ENCODE measurements around the gene HCN1. TPM values are rescaled to one million over a fixed set of nuclear protein-coding genes. Genes with fewer than 3 reads are reported as not detected.

Gene HCN1
- total and polyA plus RNA-seq, 2 of the 8 experiments (the other 6 are each of a cell fraction or from before 2014, with no cell fraction given), result 1.1 to 6.7 TPM

DNA sequence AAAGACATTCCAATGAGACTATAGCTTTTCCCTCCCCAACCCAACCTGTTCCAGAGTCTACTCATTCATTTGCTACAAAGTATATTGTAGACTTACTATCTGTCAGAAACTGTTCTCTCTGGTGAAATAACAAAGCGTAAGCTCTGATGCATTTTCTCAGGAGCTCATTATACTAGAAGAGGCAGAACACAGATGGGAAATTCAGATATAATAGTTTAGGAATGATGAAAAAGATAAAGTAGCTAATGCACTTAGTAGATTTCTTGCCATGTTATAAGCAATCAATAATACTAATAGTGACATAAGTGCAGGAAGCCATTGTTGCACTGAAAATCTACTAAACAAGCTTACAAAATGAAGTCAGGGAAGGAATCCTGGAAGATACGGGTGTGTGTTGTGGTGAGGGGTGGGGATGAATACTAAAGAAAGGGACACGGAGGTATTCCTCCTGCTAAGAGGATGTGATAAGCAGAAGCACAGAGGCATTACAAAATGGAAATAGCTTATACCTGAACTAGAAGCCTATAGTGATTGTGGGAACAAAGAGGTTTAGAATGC, 78.2 kb downstream of the HCN1 start (continued):
- TF ChIP-seq SP4 (IDR thresholded peaks at IDR 0.05; ENCODE audit: low read length) (no peak), NANOG (IDR thresholded peaks at IDR 0.05; ENCODE audit: insufficient read depth, low read depth, low read length, poor library complexity, severe bottlenecking) (no peak), RNF2 (IDR thresholded peaks at IDR 0.05; ENCODE audit: borderline replicate concordance, low read depth, low read length, missing control alignments, poor library complexity, severe bottlenecking) (no peak), CTBP2 (IDR thresholded peaks at IDR 0.05; ENCODE audit: borderline replicate concordance, insufficient read depth, insufficient read length, low read length) (no peak), POLR2A (IDR thresholded peaks at IDR 0.05; ENCODE audit: control extremely low read depth in 1 of 2, low read depth in 2 of 2, low read length in 2 of 2) (no peak), EP300 (IDR thresholded peaks at IDR 0.05; ENCODE audit: borderline replicate concordance in 1 of 2, low read depth in 2 of 2, low read length in 2 of 2) (no peak), BRCA1 (IDR thresholded peaks at IDR 0.05; ENCODE audit: low read depth, low read length) (no peak)

Data from H1 (cell line).